ENCODE data around the gene EPHA6. TPM values are rescaled to one million over a fixed set of nuclear protein-coding genes. Genes with fewer than 3 reads are reported as not detected.

The EPHA6 gene
- total RNA-seq, 1 experiment from 2014 or later, result 2.7 TPM

DNA sequence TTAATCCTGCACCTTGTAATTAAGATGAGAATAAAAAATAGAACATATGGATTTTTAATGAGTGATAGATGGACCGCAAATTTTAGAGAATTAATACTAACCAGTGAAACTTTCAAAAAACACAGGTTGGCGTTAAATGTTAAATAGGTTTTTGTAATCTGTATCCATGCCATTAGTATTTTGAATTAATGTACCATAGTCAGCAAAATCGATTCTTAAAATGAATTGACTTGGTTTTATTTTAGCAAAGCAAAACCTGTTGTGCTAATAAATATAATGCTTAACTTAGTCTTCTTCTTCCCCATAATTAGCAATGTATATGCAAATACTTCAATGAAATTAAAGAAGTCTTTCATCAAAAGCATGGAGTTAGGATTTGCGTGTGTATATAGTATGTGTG lies 63.1 kb downstream of the EPHA6 start:
- H3K4me3 ChIP-seq (ENCODE audit: low read depth, low read length), result no peak overlapping the region
- POLR2A ChIA-PET, result no interaction called here
- DNase-seq, result no peak
- intact Hi-C loops (cut with micrococcal nuclease; ENCODE audit: unreplicated experiment), result no loop called here
- CTCF ChIA-PET, result no interaction called here
- H3K4me3 Mint-ChIP-seq (ENCODE audit: unreplicated experiment), result no peak overlapping the region
- no peaks in the 10 kb centered on the region for H3K4me1 ChIP-seq
- H3K36me3 ChIP-seq (ENCODE audit: control insufficient read depth, insufficient read depth, low read length), result no peaks in the 10 kb centered on the region
- no TSS peak for BruUV-seq (replicated peaks)
- no peaks in the 10 kb centered on the region for H3K27me3 ChIP-seq (replicated peaks; ENCODE audit: control insufficient read depth, insufficient read depth, low read length)
- H3K36me3 Mint-ChIP-seq (ENCODE audit: insufficient read depth, unreplicated experiment), result no peaks in the 10 kb centered on the region
- no peaks in the 10 kb centered on the region for H3K9me3 ChIP-seq
- H3K27me3 Mint-ChIP-seq (ENCODE audit: insufficient read depth, unreplicated experiment), result no peaks in the 10 kb centered on the region
- no peaks in the 10 kb centered on the region for H3K4me1 Mint-ChIP-seq (ENCODE audit: low read depth, unreplicated experiment)
- no peak overlapping the region for H3K27ac Mint-ChIP-seq (ENCODE audit: unreplicated experiment)
- peaks cover 7% of the 10 kb centered on the region for H3K9me3 Mint-ChIP-seq (ENCODE audit: unreplicated experiment)
- TF ChIP-seq, protein P1, sequence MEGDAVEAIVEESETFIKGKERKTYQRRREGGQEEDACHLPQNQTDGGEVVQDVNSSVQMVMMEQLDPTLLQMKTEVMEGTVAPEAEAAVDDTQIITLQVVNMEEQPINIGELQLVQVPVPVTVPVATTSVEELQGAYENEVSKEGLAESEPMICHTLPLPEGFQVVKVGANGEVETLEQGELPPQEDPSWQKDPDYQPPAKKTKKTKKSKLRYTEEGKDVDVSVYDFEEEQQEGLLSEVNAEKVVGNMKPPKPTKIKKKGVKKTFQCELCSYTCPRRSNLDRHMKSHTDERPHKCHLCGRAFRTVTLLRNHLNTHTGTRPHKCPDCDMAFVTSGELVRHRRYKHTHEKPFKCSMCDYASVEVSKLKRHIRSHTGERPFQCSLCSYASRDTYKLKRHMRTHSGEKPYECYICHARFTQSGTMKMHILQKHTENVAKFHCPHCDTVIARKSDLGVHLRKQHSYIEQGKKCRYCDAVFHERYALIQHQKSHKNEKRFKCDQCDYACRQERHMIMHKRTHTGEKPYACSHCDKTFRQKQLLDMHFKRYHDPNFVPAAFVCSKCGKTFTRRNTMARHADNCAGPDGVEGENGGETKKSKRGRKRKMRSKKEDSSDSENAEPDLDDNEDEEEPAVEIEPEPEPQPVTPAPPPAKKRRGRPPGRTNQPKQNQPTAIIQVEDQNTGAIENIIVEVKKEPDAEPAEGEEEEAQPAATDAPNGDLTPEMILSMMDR (IDR thresholded peaks at IDR 0.05; ENCODE audit: insufficient read depth in 1 of 2, low read depth in 1 of 2, low read length in 1 of 2, severe bottlenecking in 1 of 2, unreplicated experiment in 1 of 2), result no peak

DNA sequence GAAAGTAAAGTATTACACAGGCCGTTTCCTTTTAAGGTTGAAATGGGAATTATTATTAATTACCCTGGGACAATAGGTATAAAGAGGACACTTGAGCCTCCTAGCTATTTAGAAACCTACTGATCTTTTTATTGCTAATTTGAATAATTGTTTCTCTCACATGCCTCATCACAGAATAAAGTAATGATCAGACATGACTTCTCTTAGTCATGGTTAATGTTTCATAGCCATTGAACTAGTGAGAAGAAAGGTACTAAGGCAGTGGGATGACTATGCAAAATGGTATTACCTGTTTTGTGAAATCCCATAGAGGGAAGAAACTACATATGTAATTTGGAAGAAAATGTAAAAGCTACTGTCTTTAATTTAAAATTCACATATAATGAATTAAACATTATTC lies 85.6 kb downstream of the EPHA6 start:
- intact Hi-C loops (cut with micrococcal nuclease; ENCODE audit: unreplicated experiment), result no loop called here
- no peak overlapping the region for H3K4me3 ChIP-seq (ENCODE audit: low read depth, low read length)
- CTCF ChIA-PET, result no interaction called here
- Mint-ChIP-seq H3K27ac (ENCODE audit: unreplicated experiment) (no peak overlapping the region), H3K27me3 (ENCODE audit: insufficient read depth, unreplicated experiment) (no peaks in the 10 kb centered on the region), H3K4me3 (ENCODE audit: unreplicated experiment) (no peak overlapping the region), H3K9me3 (ENCODE audit: unreplicated experiment) (no peaks in the 10 kb centered on the region), H3K4me1 (ENCODE audit: low read depth, unreplicated experiment) (peaks cover 10% of the 10 kb centered on the region), H3K36me3 (ENCODE audit: insufficient read depth, unreplicated experiment) (no peaks in the 10 kb centered on the region)
- no TSS peak for BruUV-seq (replicated peaks)
- no peaks in the 10 kb centered on the region for H3K27me3 ChIP-seq (replicated peaks; ENCODE audit: control insufficient read depth, insufficient read depth, low read length)
- H3K36me3 ChIP-seq (ENCODE audit: control insufficient read depth, insufficient read depth, low read length), result no peaks in the 10 kb centered on the region
- H3K4me1 ChIP-seq, result no peaks in the 10 kb centered on the region
- H3K9me3 ChIP-seq, result no peaks in the 10 kb centered on the region
- TF ChIP-seq, protein P1 (IDR thresholded peaks at IDR 0.05; ENCODE audit: insufficient read depth in 1 of 2, low read depth in 1 of 2, low read length in 1 of 2, severe bottlenecking in 1 of 2, unreplicated experiment in 1 of 2), result no peak
- POLR2A ChIA-PET, result no interaction called here
- DNase-seq, result no peak

DNA sequence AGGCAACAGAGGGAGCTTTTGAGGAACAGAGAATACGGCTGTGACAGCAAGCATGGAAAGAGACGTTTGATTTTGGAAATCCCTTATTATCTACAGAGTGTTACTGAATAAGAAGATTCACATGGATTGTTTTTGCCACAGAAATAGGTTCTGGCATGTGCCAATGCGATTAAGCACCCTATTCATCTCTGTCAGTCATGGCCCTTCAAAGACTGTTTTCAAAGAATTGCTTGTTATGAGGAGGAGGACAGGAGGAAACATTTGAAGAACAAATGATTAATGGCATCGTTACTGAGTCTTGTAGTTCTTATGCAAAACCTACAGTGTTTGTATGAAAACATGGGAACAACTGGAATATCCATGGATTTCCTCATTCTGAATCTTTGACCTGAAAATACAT lies 86.2 kb downstream of the EPHA6 start:
- H3K27ac Mint-ChIP-seq (ENCODE audit: unreplicated experiment), result no peak overlapping the region
- intact Hi-C loops (cut with micrococcal nuclease; ENCODE audit: unreplicated experiment), result no loop called here
- POLR2A ChIA-PET, result no interaction called here

More for the DNA sequence above, 86.2 kb downstream of the EPHA6 start:
- no peaks in the 10 kb centered on the region for H3K9me3 Mint-ChIP-seq (ENCODE audit: unreplicated experiment)
- H3K36me3 Mint-ChIP-seq (ENCODE audit: insufficient read depth, unreplicated experiment), result no peaks in the 10 kb centered on the region
- no peak for DNase-seq
- Histone ChIP-seq H3K36me3 (ENCODE audit: control insufficient read depth, insufficient read depth, low read length) (no peaks in the 10 kb centered on the region), H3K9me3 (no peaks in the 10 kb centered on the region), H3K4me1 (no peaks in the 10 kb centered on the region), H3K4me3 (ENCODE audit: low read depth, low read length) (no peak overlapping the region), H3K27me3 (replicated peaks; ENCODE audit: control insufficient read depth, insufficient read depth, low read length) (no peaks in the 10 kb centered on the region)
- no peaks in the 10 kb centered on the region for H3K27me3 Mint-ChIP-seq (ENCODE audit: insufficient read depth, unreplicated experiment)
- no peak overlapping the region for H3K4me3 Mint-ChIP-seq (ENCODE audit: unreplicated experiment)
- CTCF ChIA-PET, result no interaction called here
- TF ChIP-seq, protein P1 (IDR thresholded peaks at IDR 0.05; ENCODE audit: insufficient read depth in 1 of 2, low read depth in 1 of 2, low read length in 1 of 2, severe bottlenecking in 1 of 2, unreplicated experiment in 1 of 2), result no peak
- BruUV-seq (replicated peaks), result no TSS peak
- peaks cover 8% of the 10 kb centered on the region for H3K4me1 Mint-ChIP-seq (ENCODE audit: low read depth, unreplicated experiment)

Data from Caco-2 (cell line).